T47D (cell line): ENCODE data around the gene FGD3.
"Not testable (repeated sequence)": the region's sequence is repeated elsewhere in the genome, so short reads cannot be mapped to it uniquely, and the experiment has no call there.

ENCODE experiments used
- DNase-seq, 2 experiments: peaks; one replicate each; pipeline versions ENCODE4 v3.0.0 to v3.0.0-alpha.2; 2011 to 2012; ENCODE audit warnings: low read depth in 1 of 2, low spot score in 1 of 2
- JUND ChIP-seq: IDR thresholded peaks from 2 replicates; pipeline ENCODE4 v1.6.1; 2012; ENCODE audit warnings: low read depth
- in situ Hi-C: cut with HindIII; loops from 2 replicates; pipeline ENCODE4 v1.10.0; 2016; ENCODE audit warnings: low sequenced_read_pairs, low pct_unique_long_range_greater_than_20kb

The FGD3 gene

GRCh38 chr9:92988215-92988768, 41.0 kb downstream of the FGD3 start:
- DNase-seq = peak in 1 of 2 experiments; percentile 94
- TF ChIP-seq JUND = peak; percentile 96; the same call in 1 of the 2 replicates
- in situ Hi-C loops = no loop called here

- no peak for TF ChIP-seq JUND
- in situ Hi-C loops = no loop called here
- DNase-seq = peak in 1 of 2 experiments; percentile 75
Observed at GRCh38 chr9:92989561-92989960, 42.2 kb downstream of the FGD3 start.

- DNase-seq = no peak
- in situ Hi-C loops = no loop called here
Observed at GRCh38 chr9:92990461-92990860, 43.1 kb downstream of the FGD3 start.

GRCh38 chr9:92992549-92992948, 45.2 kb downstream of the FGD3 start:
- TF ChIP-seq JUND = no peak
- in situ Hi-C loops = no loop called here
- peak in 1 of 2 experiments; percentile 89 for DNase-seq

More at GRCh38 chr9:92990461-92990860, 43.1 kb downstream of the FGD3 start:
- TF ChIP-seq JUND = no peak

GRCh38 chr9:92998871-92999270, 51.5 kb downstream of the FGD3 start:
- in situ Hi-C loops, DNase-seq: not testable (repeated sequence)

GRCh38 chr9:93001031-93001430, 53.7 kb downstream of the FGD3 start:
- DNase-seq = no peak
- no peak for TF ChIP-seq JUND
- in situ Hi-C loops = no loop called here

- no peak for TF ChIP-seq JUND
- DNase-seq = no peak
- in situ Hi-C loops = no loop called here
Observed at GRCh38 chr9:93002700-93003099, 55.4 kb downstream of the FGD3 start.

- DNase-seq = peak; percentile 28 to 87
- in situ Hi-C loops = no loop called here
- TF ChIP-seq JUND = no peak
Observed at GRCh38 chr9:93003552-93004407, 56.5 kb downstream of the FGD3 start.

- in situ Hi-C loops = no loop called here
- peak in 1 of 2 experiments; percentile 37 for DNase-seq
- TF ChIP-seq JUND = no peak
Observed at GRCh38 chr9:93004561-93004960, 57.2 kb downstream of the FGD3 start.

GRCh38 chr9:93005876-93006275, 58.6 kb downstream of the FGD3 start:
- no peak for DNase-seq
- no peak for TF ChIP-seq JUND
- in situ Hi-C loops = no loop called here

- in situ Hi-C loops = no loop called here
- no peak for DNase-seq
- TF ChIP-seq JUND = no peak
Observed at GRCh38 chr9:93007529-93008058, 60.3 kb downstream of the FGD3 start.

GRCh38 chr9:93008457-93008856, 61.1 kb downstream of the FGD3 start:
- in situ Hi-C loops = no loop called here
- TF ChIP-seq JUND = no peak
- no peak for DNase-seq

- in situ Hi-C loops = no loop called here
- DNase-seq = no peak
- no peak for TF ChIP-seq JUND
Observed at GRCh38 chr9:93009337-93010015, 62.2 kb downstream of the FGD3 start.
